UCSD-AML1 (cell line): ENCODE measurements around the gene CACNA2D2.

ENCODE experiments used
- DNase-seq: peaks from one replicate; lab custom pipeline; 2025; ENCODE audit not compliant: unreplicated experiment; lab: John Stamatoyannopoulos, UW

The CACNA2D2 gene

GRCh38 chr3:50319181-50319893, 184.1 kb downstream of the CACNA2D2 start:
- DNase-seq, result no peak

GRCh38 chr3:50318615-50319014, 184.8 kb downstream of the CACNA2D2 start:
- DNase-seq, result no peak

- DNase-seq, result no peak
These were observed 185.3 kb downstream of the CACNA2D2 start for GRCh38 chr3:50318163-50318562.

DNA sequence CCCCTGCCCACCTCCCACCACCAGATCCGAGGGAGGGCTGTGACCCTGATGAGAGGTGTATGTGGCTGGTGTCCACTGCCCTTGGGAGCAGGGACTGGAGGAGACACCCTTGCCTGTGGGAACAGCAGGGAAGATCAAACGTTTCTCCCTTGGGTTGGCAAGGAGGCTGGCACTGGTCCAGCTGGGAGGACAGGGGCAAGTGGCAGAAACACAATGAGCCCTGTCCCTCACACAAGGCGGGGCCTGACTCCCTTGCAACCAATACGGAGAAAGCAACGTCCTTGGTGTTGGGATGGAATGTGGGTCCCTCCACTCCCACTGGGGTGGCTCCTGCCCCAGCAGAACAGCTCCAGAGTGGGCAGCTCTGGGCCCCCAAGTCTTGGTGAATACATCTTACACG, 186.1 kb downstream of the CACNA2D2 start:
- DNase-seq, result no peak

DNA sequence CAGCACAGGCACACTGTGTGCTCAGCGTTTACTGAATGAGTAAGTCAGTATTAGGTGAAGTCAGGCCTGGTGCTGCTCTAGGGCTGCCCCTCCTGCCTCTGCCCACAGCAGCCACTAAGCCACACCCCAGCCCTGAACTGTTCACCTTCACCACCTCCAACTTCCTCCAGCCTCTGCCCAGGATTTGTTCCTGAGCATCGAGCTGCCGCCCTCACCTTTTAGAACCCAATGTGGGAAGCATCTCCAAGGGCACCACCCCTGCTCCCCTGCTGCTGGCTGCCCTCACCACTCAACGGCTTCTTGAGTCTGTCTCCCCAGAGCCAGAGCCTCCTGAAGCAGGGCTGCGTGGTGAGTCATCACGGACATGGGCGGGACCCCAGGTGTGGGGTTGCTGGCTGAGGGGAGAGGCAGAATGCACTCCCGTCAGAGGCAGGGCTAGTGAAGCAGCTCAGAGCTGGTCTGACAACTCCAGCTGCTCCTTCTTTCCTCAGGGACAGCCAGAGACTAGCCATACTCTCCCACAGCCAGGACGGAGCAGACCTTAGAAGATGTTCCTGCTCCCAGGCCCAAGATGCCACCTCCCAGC, 186.7 kb downstream of the CACNA2D2 start:
- no peak for DNase-seq

DNA sequence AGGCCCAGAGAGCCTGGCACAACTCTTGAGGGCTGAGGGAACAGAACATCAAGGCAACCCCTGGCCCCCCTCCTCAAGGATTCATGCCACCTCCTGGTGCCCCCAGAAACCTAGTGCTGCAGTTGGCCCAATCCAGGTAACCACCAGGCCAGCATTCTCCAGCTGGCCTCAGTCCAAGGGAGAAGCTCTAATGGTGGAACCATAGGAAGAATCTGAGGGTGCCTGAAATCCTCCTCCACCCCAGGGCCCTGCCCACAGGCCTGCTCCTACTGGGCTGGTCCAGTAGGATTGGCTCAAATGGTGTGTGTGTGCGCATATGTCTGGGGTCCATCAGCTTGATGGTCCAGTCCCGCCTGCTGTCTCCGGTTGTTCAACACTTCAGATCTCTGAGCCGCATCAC, 188.6 kb downstream of the CACNA2D2 start:
- DNase-seq, result no peak

DNA sequence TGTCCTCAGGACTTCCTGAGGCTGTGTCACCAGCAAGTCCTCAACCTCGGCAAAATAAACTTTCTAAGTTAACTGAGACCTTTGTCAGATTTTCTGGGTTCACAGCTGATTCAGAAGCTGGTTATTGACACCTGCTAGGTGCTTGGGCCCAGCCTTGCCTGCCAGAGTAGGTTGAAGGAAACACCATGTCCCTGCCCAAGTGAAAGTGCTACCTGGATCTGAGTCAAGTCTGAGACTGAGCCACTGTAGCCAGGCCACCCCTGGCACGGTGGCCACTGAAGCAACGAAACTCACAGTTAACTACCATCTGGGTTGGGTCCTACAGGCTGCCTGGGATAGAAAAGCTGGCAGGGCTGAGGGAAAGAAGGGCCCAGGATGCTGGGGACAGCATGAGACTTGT, 189.1 kb downstream of the CACNA2D2 start:
- DNase-seq, result no peak
